Left colon (tissue), 2 donors: Measurements from ENCODE around the gene SLC37A1. TPM values are rescaled to one million over a fixed set of nuclear protein-coding genes. Genes with fewer than 3 reads are reported as not detected.

Experiments
- ATAC-seq: fragments of 200-7000 bp; cut with Tn5 transposase; one replicate; pipeline ENCODE4 v1.9.1; 2020; ENCODE audit warnings: mild to moderate bottlenecking, moderate library complexity
- DNase-seq, 2 donors: peaks; one replicate each; pipeline ENCODE4 v3.0.0-alpha.2; 2020
- intact Hi-C, 2 donors: fragments of 100-400 bp; cut with DNase I in 1 of 2; cut with micrococcal nuclease in 1 of 2; formaldehyde crosslinking; loops; one replicate each; pipeline versions ENCODE4 v1.11.2 to v1.14.0; 2022; cut with DNase I, micrococcal nuclease
- total RNA-seq, 2 donors: library from RNA; stranded (reverse); fragmentation: NEBNext Ultra II Directional; extraction: Animal tissue kit (Norgen Biotek cat#: 25700); gene quantifications; one replicate each; pipeline ENCODE4 v1.2.1, GENCODE V29; 2021
- donor health status: DM: no; HTN: no; CAD: no.
- donor health status: DM: yes; HTN: yes; CAD: no.

Gene SLC37A1
- total RNA-seq, 2 donors from 2014 or later, result 63.5 to 171 TPM

DNA sequence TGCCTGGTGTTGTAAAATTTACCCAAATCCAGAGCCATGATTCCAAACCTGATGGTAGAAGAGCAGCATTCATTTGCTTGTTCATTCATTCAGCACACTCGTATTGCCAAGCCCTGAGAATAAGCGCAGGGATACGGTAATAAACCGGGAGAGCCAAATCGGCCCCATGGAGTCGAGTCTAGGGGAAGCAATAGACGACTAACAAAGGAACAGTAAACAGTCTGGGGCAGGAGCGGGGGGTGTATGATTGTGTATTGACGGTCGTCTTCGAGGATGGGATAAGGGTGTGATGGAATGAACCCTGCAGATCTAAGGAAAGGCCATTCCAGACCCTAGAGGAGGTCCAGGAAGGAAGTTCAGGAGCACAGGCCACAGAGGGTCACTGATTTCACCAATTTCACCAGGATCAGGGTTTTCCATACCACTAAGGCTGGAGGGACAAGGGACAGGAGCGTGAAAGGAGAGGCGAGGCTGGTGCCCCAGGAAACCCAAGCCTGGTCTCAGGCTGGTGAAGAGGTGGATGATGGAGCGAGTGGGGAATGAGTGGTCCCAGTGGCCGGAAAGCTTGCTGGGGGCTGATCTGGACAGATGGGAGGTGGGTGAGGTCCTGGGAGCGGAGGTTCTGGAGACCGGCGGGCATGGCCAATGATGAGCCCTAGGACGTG, 78.6 kb downstream of the SLC37A1 start:
- DNase-seq (no peak), ATAC-seq (no peak)
- intact Hi-C loops, result no loop called here

GRCh38 chr21:42593007-42593814, 79.6 kb downstream of the SLC37A1 start:
- DNase-seq, result peak; percentile 63 to 86
- ATAC-seq, result peak; percentile 99
- intact Hi-C loops, result no loop called here

GRCh38 chr21:42594616-42595282, 81.1 kb downstream of the SLC37A1 start:
- DNase-seq, result no peak
- no peak for ATAC-seq
- intact Hi-C loops, result loop anchor here in 1 of 2 donors (5.0 kb wide), 1 partner anchor 223 kb away; no protein-coding TSS in a partner anchor

DNA sequence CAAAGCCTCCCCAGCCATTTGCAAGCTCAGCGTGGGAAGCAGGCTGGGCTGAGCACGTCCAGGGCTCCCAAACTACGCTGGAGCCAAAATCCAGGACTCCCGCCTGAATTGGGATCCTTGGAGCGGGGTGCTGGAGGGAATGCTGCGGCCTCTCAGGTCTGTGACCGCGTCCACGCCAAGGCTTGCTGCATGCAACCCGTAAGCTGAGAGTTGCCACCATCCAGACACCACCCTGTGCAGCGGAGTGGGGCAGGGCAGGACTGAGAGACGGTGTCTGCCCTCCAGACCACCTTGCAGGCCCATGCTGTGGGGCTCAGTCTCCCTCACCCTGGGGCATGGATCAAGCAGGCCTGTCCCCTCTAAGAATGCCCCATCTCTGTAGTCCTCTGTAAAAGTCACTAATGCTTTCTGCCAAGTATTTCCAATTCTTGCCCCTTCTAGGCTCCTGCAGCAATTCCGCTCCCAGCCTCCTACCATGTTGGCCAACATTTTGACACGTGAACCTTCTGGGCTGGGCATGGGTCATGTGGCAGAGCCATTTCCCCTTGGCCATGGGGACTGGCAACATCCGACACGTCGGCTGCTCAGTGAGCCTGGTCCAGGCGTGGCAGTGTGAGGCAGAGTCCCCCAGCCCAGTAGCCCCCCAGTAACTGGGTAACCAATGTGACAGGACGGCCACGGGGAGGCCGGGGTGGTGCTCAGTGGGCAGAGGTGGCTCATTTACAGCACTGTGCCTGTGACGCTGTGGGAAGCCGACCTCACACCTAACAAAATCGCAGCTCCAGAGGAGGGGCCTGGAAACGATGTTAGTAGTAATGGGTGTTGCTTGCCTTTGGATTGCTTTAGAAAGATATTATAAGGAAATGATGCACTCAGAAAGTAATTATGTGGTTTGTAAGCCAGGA, 81.9 kb downstream of the SLC37A1 start:
- DNase-seq (no peak), ATAC-seq (no peak)
- intact Hi-C loops, result loop anchor here in 1 of 2 donors (5.0 kb wide), 1 partner anchor 222 kb away; no protein-coding TSS in a partner anchor

DNA sequence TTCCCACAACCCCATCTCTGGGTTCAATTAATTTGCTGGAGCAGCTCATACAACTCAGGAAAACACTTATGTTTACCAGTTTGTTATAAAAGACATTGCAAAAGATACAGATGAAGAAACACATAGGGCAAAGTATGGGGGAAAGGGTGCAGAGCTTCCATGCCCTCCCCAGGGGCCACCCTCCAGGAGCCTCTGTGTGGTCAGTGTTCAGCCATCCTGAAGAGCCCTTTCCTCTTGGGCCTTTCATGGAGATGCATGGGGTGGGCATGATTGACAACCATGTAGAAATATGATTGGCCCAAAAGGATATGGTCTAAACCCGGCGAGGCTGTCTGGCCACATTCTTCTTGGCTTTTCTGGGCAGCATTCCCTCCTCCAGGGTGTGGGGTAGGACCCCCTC, 83.0 kb downstream of the SLC37A1 start:
- DNase-seq (no peak), ATAC-seq (no peak)
- intact Hi-C loops, result loop anchor here in 1 of 2 donors (5.0 kb wide), 1 partner anchor 221 kb away; no protein-coding TSS in a partner anchor

DNA sequence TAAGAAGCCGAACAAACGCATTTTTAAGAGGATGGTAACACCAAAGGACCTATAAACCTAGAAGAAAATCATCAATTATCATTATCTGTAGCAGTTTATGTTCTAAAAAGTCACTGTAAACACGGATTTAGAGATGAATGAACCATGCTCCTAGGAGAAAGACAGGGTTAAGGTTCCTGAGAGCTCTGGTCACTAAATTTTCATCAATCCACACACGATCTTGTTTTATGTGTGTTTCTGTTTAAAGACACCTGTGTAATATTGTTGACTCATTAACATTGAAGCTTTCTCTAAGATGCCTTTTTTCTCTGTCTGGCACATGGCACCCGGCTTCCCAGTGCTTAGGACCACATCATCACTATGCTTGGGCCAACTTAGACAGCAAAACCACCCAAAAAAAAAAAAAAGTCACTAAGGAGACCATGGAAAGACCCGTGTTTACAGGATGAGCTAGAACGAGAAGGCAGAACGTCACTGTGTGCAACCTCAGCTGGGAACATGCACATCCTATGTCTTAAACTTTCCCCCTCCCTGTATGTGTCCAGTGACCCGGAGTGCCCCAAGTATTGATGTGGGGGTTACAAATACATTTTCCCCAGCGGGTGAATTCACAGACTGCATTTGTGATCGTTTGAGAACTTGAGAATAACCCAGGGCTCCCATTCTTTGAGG, 84.0 kb downstream of the SLC37A1 start:
- no peak for ATAC-seq
- DNase-seq, result no peak
- intact Hi-C loops, result loop anchor here in 1 of 2 donors (5.0 kb wide), 1 partner anchor 220 kb away; no protein-coding TSS in a partner anchor

DNA sequence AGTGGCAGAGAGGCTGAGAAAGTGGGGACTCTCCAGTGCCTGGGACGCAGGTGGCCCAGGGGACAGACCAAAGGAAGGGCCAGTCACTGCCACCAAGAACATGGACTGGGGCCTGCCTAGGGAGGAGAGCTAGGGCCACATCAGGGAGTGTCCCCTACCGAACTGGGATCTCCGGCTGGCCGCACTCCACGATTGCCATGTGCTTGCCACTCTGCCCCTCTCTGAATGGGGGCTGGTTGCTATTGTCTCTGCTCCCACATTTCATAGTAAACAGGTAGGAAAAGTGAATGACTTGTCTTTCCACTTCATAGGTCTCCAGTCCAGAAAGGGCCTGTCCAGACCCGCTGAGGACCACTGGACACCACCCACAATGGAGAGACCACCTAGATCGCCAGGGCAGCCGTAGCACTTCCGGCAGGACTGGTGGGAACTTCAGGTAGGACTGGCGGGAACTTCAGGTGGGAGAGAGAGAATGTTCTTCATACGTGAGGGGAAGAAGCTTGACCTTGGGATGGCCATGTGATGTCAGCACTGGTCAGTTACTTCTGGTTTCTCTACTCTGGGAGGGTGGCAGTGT, 84.6 kb downstream of the SLC37A1 start:
- ATAC-seq (no peak), DNase-seq (no peak)
- intact Hi-C loops, result loop anchor here in 1 of 2 donors (5.0 kb wide), 1 partner anchor 219 kb away; no protein-coding TSS in a partner anchor

GRCh38 chr21:42599486-42599885, 85.8 kb downstream of the SLC37A1 start:
- DNase-seq (no peak), ATAC-seq (no peak)
- intact Hi-C loops, result loop anchor here in 1 of 2 donors (5.0 kb wide), 1 partner anchor 218 kb away; no protein-coding TSS in a partner anchor

- intact Hi-C loops, result loop anchor here in 1 of 2 donors (5.0 kb wide), 1 partner anchor 217 kb away; no protein-coding TSS in a partner anchor
- ATAC-seq, result no peak
- DNase-seq, result no peak
These were observed 86.3 kb downstream of the SLC37A1 start for GRCh38 chr21:42599962-42600361.

- DNase-seq (no peak), ATAC-seq (no peak)
- intact Hi-C loops, result no loop called here
These were observed 88.0 kb downstream of the SLC37A1 start for GRCh38 chr21:42601656-42602055.

GRCh38 chr21:42607102-42607501, 93.5 kb downstream of the SLC37A1 start:
- ATAC-seq (peak; percentile 13), DNase-seq (no peak)

GRCh38 chr21:42607525-42608102, 94.0 kb downstream of the SLC37A1 start:
- DNase-seq, result no peak
- intact Hi-C loops, result no loop called here
- peak; percentile 66 for ATAC-seq

More at GRCh38 chr21:42607102-42607501, 93.5 kb downstream of the SLC37A1 start:
- intact Hi-C loops, result no loop called here

- no peak for DNase-seq
- intact Hi-C loops, result no loop called here
- ATAC-seq, result no peak
These were observed 94.8 kb downstream of the SLC37A1 start for GRCh38 chr21:42608446-42608845.

DNA sequence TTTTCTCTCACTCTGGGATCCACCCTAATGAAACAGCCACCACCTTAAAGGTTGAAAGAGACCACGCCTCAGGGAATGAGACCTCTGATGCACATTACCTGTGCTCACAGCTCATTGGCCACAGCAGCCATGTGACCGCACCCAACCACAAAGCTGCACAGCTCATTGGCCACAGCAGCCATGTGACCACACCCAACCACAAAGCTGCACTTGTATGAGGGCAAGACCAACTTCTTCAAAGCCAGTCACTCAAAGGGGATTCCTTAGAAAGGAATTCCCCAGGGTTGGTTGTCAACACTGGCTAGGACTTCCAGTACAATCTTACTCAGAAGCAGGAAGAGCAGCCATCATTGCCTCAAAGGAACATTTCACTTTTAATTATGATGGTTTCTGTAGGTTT, 96.2 kb downstream of the SLC37A1 start:
- DNase-seq (no peak), ATAC-seq (no peak)
- intact Hi-C loops, result no loop called here

DNA sequence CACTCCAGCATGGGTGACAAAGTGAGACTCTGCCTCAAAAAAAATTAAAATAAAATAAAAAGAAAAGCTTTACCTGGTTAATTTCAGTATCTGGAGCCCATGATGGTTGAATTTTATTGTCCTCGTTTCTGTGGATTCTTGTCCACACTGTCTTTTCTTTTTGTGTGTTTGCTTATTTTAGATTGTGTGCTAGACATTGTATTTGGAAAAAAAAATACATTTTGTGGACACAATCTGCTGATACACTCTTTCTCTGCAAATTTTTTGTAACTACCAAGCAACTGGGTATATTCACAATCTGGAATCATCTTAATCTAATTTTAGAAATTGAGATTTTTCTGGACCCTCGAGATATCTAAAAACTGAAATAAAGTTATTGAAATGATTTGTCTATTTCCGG, 98.2 kb downstream of the SLC37A1 start:
- no peak for ATAC-seq
- DNase-seq, result no peak
- intact Hi-C loops, result no loop called here

- intact Hi-C loops, result no loop called here
- DNase-seq, result no peak
These were observed 98.7 kb downstream of the SLC37A1 start for GRCh38 chr21:42612390-42612789.

GRCh38 chr21:42613756-42614155, 100.1 kb downstream of the SLC37A1 start:
- no peak for DNase-seq
- no peak for ATAC-seq
- intact Hi-C loops, result no loop called here

More at GRCh38 chr21:42612390-42612789, 98.7 kb downstream of the SLC37A1 start:
- no peak for ATAC-seq
